HG03060 (cell line): Measurements from ENCODE around the gene MBD5.

ENCODE experiments used
- ATAC-seq: cut with Tn5 transposase; IDR thresholded peaks from one replicate; pipeline ENCODE4 v1.9.1; 2021; ENCODE audit warnings: low read depth, moderate number of reproducible peaks; ENCODE audit not compliant: unreplicated experiment

MBD5 gene

GRCh38 chr2:148106331-148106730, 85.4 kb downstream of the MBD5 start:
- no peak for ATAC-seq

GRCh38 chr2:148108385-148108784, 87.5 kb downstream of the MBD5 start:
- ATAC-seq, result no peak

GRCh38 chr2:148110184-148110583, 89.3 kb downstream of the MBD5 start:
- ATAC-seq, result no peak

GRCh38 chr2:148122788-148123187, 101.9 kb downstream of the MBD5 start:
- no peak for ATAC-seq

- no peak for ATAC-seq
Measured at GRCh38 chr2:148124271-148124670, 103.4 kb downstream of the MBD5 start.

- no peak for ATAC-seq
Measured at GRCh38 chr2:148130581-148130980, 109.7 kb downstream of the MBD5 start.

- no peak for ATAC-seq
Measured at GRCh38 chr2:148132412-148132811, 111.5 kb downstream of the MBD5 start.

GRCh38 chr2:148135705-148136104, 114.8 kb downstream of the MBD5 start:
- ATAC-seq, result no peak

GRCh38 chr2:148136441-148136840, 115.5 kb downstream of the MBD5 start:
- no peak for ATAC-seq

- no peak for ATAC-seq
Measured at GRCh38 chr2:148161909-148162435, 141.1 kb downstream of the MBD5 start.

GRCh38 chr2:148162871-148163270, 142.0 kb downstream of the MBD5 start:
- no peak for ATAC-seq

GRCh38 chr2:148165975-148166374, 145.1 kb downstream of the MBD5 start:
- ATAC-seq, result no peak

- ATAC-seq, result no peak
Measured at GRCh38 chr2:148167241-148167766, 146.4 kb downstream of the MBD5 start.

- no peak for ATAC-seq
Measured at GRCh38 chr2:148167855-148168254, 147.0 kb downstream of the MBD5 start.

- ATAC-seq, result no peak
Measured at GRCh38 chr2:148172131-148172753, 151.4 kb downstream of the MBD5 start.

- ATAC-seq, result no peak
Measured at GRCh38 chr2:148173168-148173567, 152.3 kb downstream of the MBD5 start.

GRCh38 chr2:148177559-148177958, 156.7 kb downstream of the MBD5 start:
- ATAC-seq, result no peak

- ATAC-seq, result no peak
Measured at GRCh38 chr2:148179724-148180123, 158.8 kb downstream of the MBD5 start.

- ATAC-seq, result no peak
Measured at GRCh38 chr2:148184976-148185375, 164.1 kb downstream of the MBD5 start.

- no peak for ATAC-seq
Measured at GRCh38 chr2:148194882-148195281, 174.0 kb downstream of the MBD5 start.

GRCh38 chr2:148201075-148202004, 180.4 kb downstream of the MBD5 start:
- ATAC-seq, result no peak
